GM18520 (cell line): ENCODE results near the gene ELOVL6.
"Not testable (repeated sequence)": the region's sequence is repeated elsewhere in the genome, so short reads cannot be mapped to it uniquely, and the experiment has no call there.

Experiments
- ATAC-seq: cut with Tn5 transposase; IDR thresholded peaks from one replicate; pipeline ENCODE4 v1.9.1; 2021; ENCODE audit not compliant: unreplicated experiment

The ELOVL6 gene

GRCh38 chr4:110078148-110078547 lies 120.3 kb downstream of the ELOVL6 start:
- not testable (repeated sequence) for ATAC-seq

- ATAC-seq: not testable (repeated sequence)
These were observed 121.6 kb downstream of the ELOVL6 start for GRCh38 chr4:110076828-110077227.

- ATAC-seq: no peak
These were observed 122.5 kb downstream of the ELOVL6 start for GRCh38 chr4:110075891-110076290.

- no peak for ATAC-seq
These were observed 123.2 kb downstream of the ELOVL6 start for GRCh38 chr4:110075083-110075738.

- ATAC-seq: no peak
These were observed 123.8 kb downstream of the ELOVL6 start for GRCh38 chr4:110074570-110074969.

GRCh38 chr4:110073053-110073845 lies 125.2 kb downstream of the ELOVL6 start:
- no peak for ATAC-seq

- ATAC-seq: no peak
These were observed 126.9 kb downstream of the ELOVL6 start for GRCh38 chr4:110071466-110071865.

- no peak for ATAC-seq
These were observed 130.2 kb downstream of the ELOVL6 start for GRCh38 chr4:110068248-110068647.

- no peak for ATAC-seq
These were observed 133.5 kb downstream of the ELOVL6 start for GRCh38 chr4:110064934-110065333.

- no peak for ATAC-seq
These were observed 134.1 kb downstream of the ELOVL6 start for GRCh38 chr4:110064295-110064694.

GRCh38 chr4:110062166-110062565 lies 136.2 kb downstream of the ELOVL6 start:
- no peak for ATAC-seq

GRCh38 chr4:110061076-110061475 lies 137.3 kb downstream of the ELOVL6 start:
- no peak for ATAC-seq

GRCh38 chr4:110059556-110060191 lies 138.7 kb downstream of the ELOVL6 start:
- ATAC-seq: peak; percentile 75

- no peak for ATAC-seq
These were observed 139.7 kb downstream of the ELOVL6 start for GRCh38 chr4:110058677-110059076.

- peak; percentile 73 for ATAC-seq
These were observed 143.2 kb downstream of the ELOVL6 start for GRCh38 chr4:110055158-110055768.

- peak; percentile 49 for ATAC-seq
These were observed 148.2 kb downstream of the ELOVL6 start for GRCh38 chr4:110049951-110050925.

GRCh38 chr4:110046588-110047049 lies 151.8 kb downstream of the ELOVL6 start:
- ATAC-seq: no peak

GRCh38 chr4:110042545-110043517 lies 155.6 kb downstream of the ELOVL6 start:
- no peak for ATAC-seq

GRCh38 chr4:110041735-110042134 lies 156.7 kb downstream of the ELOVL6 start:
- ATAC-seq: no peak
